Measurements from ENCODE around the gene NR5A2. TPM values are rescaled to one million over a fixed set of nuclear protein-coding genes. Genes with fewer than 3 reads are reported as not detected.

Gene NR5A2
- polyA plus RNA-seq, 1 donor (not counting 4 experiments of a cell fraction or from before 2014, with no cell fraction given) = 0.05 TPM

GRCh38 chr1:200053646-200054045, 26.1 kb downstream of the NR5A2 start:
- TF ChIP-seq CTCF (optimal IDR thresholded peaks at IDR 0.05 in 1 of 3, IDR thresholded peaks at IDR 0.05 in 1 of 3, conservative IDR thresholded peaks at IDR 0.05 in 1 of 3; ENCODE audit: extremely low read depth in 1 of 3, insufficient read depth in 2 of 3, low read length in 3 of 3) = no peak
- no peak for TF ChIP-seq EZH2 (IDR thresholded peaks at IDR 0.05; ENCODE audit: low read length)
- H3K27me3 ChIP-seq (ENCODE audit: control insufficient read depth, extremely low read depth, insufficient read depth, low read length) = no peaks in the 10 kb centered on the region
- no peak for FAIRE-seq

GRCh38 chr1:200058341-200058740, 30.8 kb downstream of the NR5A2 start:
- Histone ChIP-seq H3K79me2 (ENCODE audit: control insufficient read depth, insufficient read depth, low read length) (no peaks in the 10 kb centered on the region), H3K27me3 (ENCODE audit: control insufficient read depth, extremely low read depth, insufficient read depth, low read length) (no peaks in the 10 kb centered on the region), H3K9me3 (ENCODE audit: control insufficient read depth, low read depth, low read length) (no peaks in the 10 kb centered on the region), H3K27ac (ENCODE audit: control insufficient read depth, insufficient read depth, low read length) (no peak overlapping the region), H3K9me1 (ENCODE audit: control insufficient read depth, extremely low read depth, insufficient read depth, low read length) (no peaks in the 10 kb centered on the region), H3K4me3 (ENCODE audit: control insufficient read depth in 2 of 3, extremely low read depth in 1 of 3, insufficient read depth in 2 of 3, low read depth in 1 of 3, low read length in 3 of 3) (no peak overlapping the region), H3K4me2 (ENCODE audit: control insufficient read depth, extremely low read depth, insufficient read depth, low read depth, low read length) (no peak overlapping the region), H4K20me1 (ENCODE audit: control insufficient read depth, extremely low read depth, insufficient read depth, low read length) (no peaks in the 10 kb centered on the region), H3K9ac (ENCODE audit: control insufficient read depth, extremely low read depth, insufficient read depth, low read length) (no peak overlapping the region), H3K4me1 (ENCODE audit: control insufficient read depth, extremely low read depth, insufficient read depth, low read length) (no peaks in the 10 kb centered on the region), H2AFZ (ENCODE audit: control insufficient read depth, low read length) (no peak overlapping the region), H3K36me3 (ENCODE audit: control insufficient read depth in 2 of 2, extremely low read depth in 1 of 2, insufficient read depth in 2 of 2, low read length in 2 of 2) (no peaks in the 10 kb centered on the region)
- TF ChIP-seq CTCF (optimal IDR thresholded peaks at IDR 0.05 in 1 of 3, IDR thresholded peaks at IDR 0.05 in 1 of 3, conservative IDR thresholded peaks at IDR 0.05 in 1 of 3; ENCODE audit: extremely low read depth in 1 of 3, insufficient read depth in 2 of 3, low read length in 3 of 3) (no peak), EZH2 (IDR thresholded peaks at IDR 0.05; ENCODE audit: low read length) (no peak)
- FAIRE-seq (no peak), DNase-seq (ENCODE audit: low read depth, low spot score) (no peak)
- dilution Hi-C loops (cut with MboI; ENCODE audit: extremely low pct_ligation_motif_present, low sequenced_read_pairs) = no loop called here

More at GRCh38 chr1:200053646-200054045, 26.1 kb downstream of the NR5A2 start:
- no peak overlapping the region for H3K9ac ChIP-seq (ENCODE audit: control insufficient read depth, extremely low read depth, insufficient read depth, low read length)
- no peaks in the 10 kb centered on the region for H3K9me1 ChIP-seq (ENCODE audit: control insufficient read depth, extremely low read depth, insufficient read depth, low read length)
- dilution Hi-C loops (cut with MboI; ENCODE audit: extremely low pct_ligation_motif_present, low sequenced_read_pairs) = no loop called here
- H2AFZ ChIP-seq (ENCODE audit: control insufficient read depth, low read length) = no peak overlapping the region
- no peaks in the 10 kb centered on the region for H3K36me3 ChIP-seq (ENCODE audit: control insufficient read depth in 2 of 2, extremely low read depth in 1 of 2, insufficient read depth in 2 of 2, low read length in 2 of 2)
- H3K4me3 ChIP-seq (ENCODE audit: control insufficient read depth in 2 of 3, extremely low read depth in 1 of 3, insufficient read depth in 2 of 3, low read depth in 1 of 3, low read length in 3 of 3) = no peak overlapping the region
- no peaks in the 10 kb centered on the region for H3K9me3 ChIP-seq (ENCODE audit: control insufficient read depth, low read depth, low read length)
- no peak overlapping the region for H3K27ac ChIP-seq (ENCODE audit: control insufficient read depth, insufficient read depth, low read length)
- H4K20me1 ChIP-seq (ENCODE audit: control insufficient read depth, extremely low read depth, insufficient read depth, low read length) = no peaks in the 10 kb centered on the region
- H3K4me2 ChIP-seq (ENCODE audit: control insufficient read depth, extremely low read depth, insufficient read depth, low read depth, low read length) = no peak overlapping the region
- DNase-seq (ENCODE audit: low read depth, low spot score) = no peak
- H3K4me1 ChIP-seq (ENCODE audit: control insufficient read depth, extremely low read depth, insufficient read depth, low read length) = no peaks in the 10 kb centered on the region
- no peaks in the 10 kb centered on the region for H3K79me2 ChIP-seq (ENCODE audit: control insufficient read depth, insufficient read depth, low read length)

Measured in keratinocyte (primary cell).